Left renal cortex interstitium (tissue), 4 donors: ENCODE measurements around the gene HYAL3. TPM values are rescaled to one million over a fixed set of nuclear protein-coding genes. Genes with fewer than 3 reads are reported as not detected.
"Not testable (repeated sequence)": the region's sequence is repeated elsewhere in the genome, so short reads cannot be mapped to it uniquely, and the experiment has no call there.

ENCODE experiments used
- DNase-seq, 4 donors: peaks; one replicate each; pipeline ENCODE4 v3.0.0-alpha.2; 2013; ENCODE audit warnings: low read depth in 4 of 4, low spot score in 2 of 4, missing footprints in 1 of 4
- polyA plus RNA-seq, 4 donors: library from polyadenylated mRNA; unstranded; fragments of 120-200 nt; gene quantifications; one replicate each; pipeline ENCODE4 v1.2.1, GENCODE V29; 2013; ENCODE audit not compliant: insufficient read length in 4 of 4

Gene HYAL3
- polyA plus RNA-seq, 4 donors, result 2.8 to 4.3 (median 3.6) TPM

- DNase-seq, result peak; percentile 68 to 81 (median 78)
Measured at GRCh38 chr3:50272911-50273688, 26.1 kb downstream of the HYAL3 start.

- not testable (repeated sequence) for DNase-seq
Measured at GRCh38 chr3:50272538-50272910, 26.7 kb downstream of the HYAL3 start.

- no peak for DNase-seq
Measured at GRCh38 chr3:50271314-50271936, 27.8 kb downstream of the HYAL3 start.

GRCh38 chr3:50270422-50271224, 28.6 kb downstream of the HYAL3 start:
- DNase-seq, result no peak

GRCh38 chr3:50269977-50270413, 29.2 kb downstream of the HYAL3 start:
- no peak for DNase-seq

GRCh38 chr3:50269460-50269859, 29.7 kb downstream of the HYAL3 start:
- DNase-seq, result no peak

- no peak for DNase-seq
Measured at GRCh38 chr3:50268703-50269451, 30.3 kb downstream of the HYAL3 start, which contains the start of gene SEMA3B. Gene SEMA3B (plus strand): TSS chr3:50269147. CDS start chr3:50269241, 94 bp downstream.

- DNase-seq, result no peak
Measured at GRCh38 chr3:50268276-50268675, 30.9 kb downstream of the HYAL3 start.

- DNase-seq, result no peak
Measured at GRCh38 chr3:50267280-50267913, 31.8 kb downstream of the HYAL3 start.

GRCh38 chr3:50266836-50267235, 32.4 kb downstream of the HYAL3 start:
- no peak for DNase-seq

- DNase-seq, result no peak
Measured at GRCh38 chr3:50266017-50266416, 33.2 kb downstream of the HYAL3 start.

GRCh38 chr3:50265571-50265970, 33.6 kb downstream of the HYAL3 start:
- DNase-seq, result no peak

- no peak for DNase-seq
Measured at GRCh38 chr3:50264964-50265485, 34.2 kb downstream of the HYAL3 start.

GRCh38 chr3:50264383-50264963, 34.7 kb downstream of the HYAL3 start:
- peak; percentile 79 to 92 (median 85) for DNase-seq

- DNase-seq, result no peak
Measured at GRCh38 chr3:50263478-50264382, 35.5 kb downstream of the HYAL3 start.

- DNase-seq, result no peak
Measured at GRCh38 chr3:50262778-50263177, 36.4 kb downstream of the HYAL3 start.

GRCh38 chr3:50262200-50262599, 37.0 kb downstream of the HYAL3 start:
- DNase-seq, result not testable (repeated sequence)

GRCh38 chr3:50261505-50261904, 37.7 kb downstream of the HYAL3 start:
- DNase-seq, result no peak
